Ovary (tissue), 9 donors: ENCODE measurements around the gene C16orf92. TPM values are rescaled to one million over a fixed set of nuclear protein-coding genes. Genes with fewer than 3 reads are reported as not detected.

Source experiments
- DNase-seq, 5 donors: peaks; one replicate each; pipeline ENCODE4 v3.0.0-alpha.2; 2019 to 2020
- H3K27ac ChIP-seq, 2 donors: fragments of 200-600 bp; one replicate each; pipeline versions ENCODE4 v1.5.1 to v1.8.0; 2019 to 2022
- H3K27me3 ChIP-seq: fragments of 200-600 bp; one replicate; pipeline ENCODE4 v1.8.0; 2022
- H3K36me3 ChIP-seq: fragments of 200-600 bp; sonication (generic); one replicate; pipeline ENCODE4 v1.5.1; 2019
- H3K4me1 ChIP-seq: one replicate; pipeline ENCODE4 v1.8.1; 2013; ENCODE audit warnings: mild to moderate bottlenecking, moderate library complexity; ENCODE audit not compliant: insufficient read depth
- H3K4me3 ChIP-seq: fragments of 200-600 bp; sonication (generic); one replicate; pipeline ENCODE4 v1.5.1; 2017
- H3K9me3 ChIP-seq, 2 donors: fragments of 200-600 bp in 1 of 2; sonication (generic) in 1 of 2; one replicate each; pipeline versions ENCODE4 v1.5.1 to v1.8.1; 2013 to 2019; ENCODE audit warnings: mild to moderate bottlenecking in 1 of 2, moderate library complexity in 1 of 2
- EP300 ChIP-seq: sonication (generic); formaldehyde crosslinking; IDR thresholded peaks from one replicate; pipeline ENCODE4 v1.6.1; 2017; ENCODE audit warnings: antibody characterized with exemption
- POLR2A ChIP-seq: fragments of 450-650 bp; IDR thresholded peaks from one replicate; pipeline ENCODE4 v1.6.1; 2017; ENCODE audit warnings: antibody characterized with exemption, mild to moderate bottlenecking, moderate library complexity
- WGBS, 3 donors: extraction: QIAGEN DNeasy Blood & Tissue Kit in 1 of 3; methylation state at CpG; one replicate each; pipeline versions ENCODE4 v1.1.5 to v1.1.7; 2013 to 2017; 5-methylcytosine and 5-hydroxymethylcytosine counted together
- intact Hi-C, 4 donors: fragments of 100-400 bp; cut with DNase I; formaldehyde crosslinking; loops; one replicate each; pipeline versions ENCODE4 v1.11.0 to v1.15.1; 2022 to 2023
- polyA plus RNA-seq, 2 donors: library from polyadenylated mRNA; stranded (reverse); fragments of 200-250 nt in 1 of 2; fragments of 350-450 nt in 1 of 2; fragmentation: Illumina TruSeq in 1 of 2; extraction: RNeasy Lipid Tissue Mini Kit (QIAGEN cat#74804) in 1 of 2; gene quantifications; one replicate each; pipeline ENCODE4 v1.2.3, GENCODE V29; 2013 to 2014
- total RNA-seq, 7 donors: library from RNA; depleted of rRNA in 2 of 7; stranded (reverse); fragments of >200 nt in 2 of 7; fragmentation: NEBNext Ultra II Directional in 3 of 7; extraction: Animal tissue kit (Norgen Biotek cat#: 25700) in 3 of 7; gene quantifications; one replicate each; pipeline versions ENCODE4 v1.1.0 to v1.2.4, GENCODE V29; 2016 to 2023
- TF ChIP-seq, protein P1 (sequence below), 3 donors: fragments of 450-650 bp in 2 of 3; fragments of 200-600 bp in 1 of 3; IDR thresholded peaks; one replicate each; pipeline versions ENCODE4 v1.5.1 to v1.8.0; 2016 to 2022; ENCODE audit warnings: antibody characterized with exemption in 3 of 3, mild to moderate bottlenecking in 1 of 3
- donor health status: DM: no; HTN: no; CAD: no; lungs with moderate emphysema.
- donor health status: DM: no; HTN: no; CAD: no.
- donor health status: Bipolar disorder and iron deficiency.
- donor health status: DM: yes; HTN: yes; CAD: no.
- donor health status: DM: no; HTN: no; CAD: no.
- donor health status: DM: yes; HTN: yes; CAD: no.

Gene C16orf92
- total and polyA plus RNA-seq, 9 donors = not detected

DNA sequence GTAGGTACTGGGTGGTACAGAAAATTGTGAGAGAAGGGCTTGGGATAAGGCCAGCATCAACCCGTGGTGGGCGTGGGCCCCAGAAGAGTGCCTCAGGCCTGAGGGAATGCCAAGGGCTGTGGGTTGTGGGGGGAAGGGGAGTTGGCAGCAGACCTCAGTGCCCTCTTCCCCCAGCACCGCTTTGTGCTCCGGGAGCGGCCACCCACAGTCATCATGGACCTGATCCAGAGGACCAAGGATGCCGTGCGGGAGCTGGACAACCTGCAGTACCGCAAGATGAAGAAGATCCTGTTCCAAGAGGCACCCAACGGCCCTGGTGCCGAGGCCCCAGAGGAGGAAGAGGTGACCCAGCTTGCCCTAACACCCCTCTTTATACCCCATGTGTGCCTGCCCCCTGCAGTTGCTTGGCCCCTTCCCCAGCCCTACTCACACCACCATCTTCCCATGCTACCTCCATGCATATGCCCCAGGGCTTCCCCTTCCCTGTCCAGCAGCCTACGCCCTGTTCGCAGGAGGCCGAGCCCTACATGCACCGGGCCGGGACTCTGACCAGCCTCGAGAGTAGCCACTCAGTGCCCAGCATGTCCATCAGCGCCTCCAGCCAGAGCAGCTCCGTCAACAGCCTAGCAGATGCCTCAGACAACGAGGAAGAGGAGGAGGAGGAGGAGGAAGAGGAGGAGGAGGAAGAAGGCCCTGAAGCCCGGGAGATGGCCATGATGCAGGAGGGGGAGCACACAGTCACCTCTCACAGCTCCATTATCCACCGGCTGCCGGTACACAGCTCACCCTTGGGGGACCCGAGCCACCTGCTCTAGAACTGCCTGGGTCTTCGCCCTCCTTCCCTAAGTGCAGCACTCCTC is 40.2 kb upstream of the C16orf92 start:
- Histone ChIP-seq H3K4me1 (no peaks in the 10 kb centered on the region), H3K27ac (no peak overlapping the region), H3K4me3 (no peak overlapping the region), H3K27me3 (no peaks in the 10 kb centered on the region), H3K9me3 (no peaks in the 10 kb centered on the region), H3K36me3 (no peaks in the 10 kb centered on the region)
- TF ChIP-seq POLR2A (no peak), EP300 (no peak)
- TF ChIP-seq, protein P1, sequence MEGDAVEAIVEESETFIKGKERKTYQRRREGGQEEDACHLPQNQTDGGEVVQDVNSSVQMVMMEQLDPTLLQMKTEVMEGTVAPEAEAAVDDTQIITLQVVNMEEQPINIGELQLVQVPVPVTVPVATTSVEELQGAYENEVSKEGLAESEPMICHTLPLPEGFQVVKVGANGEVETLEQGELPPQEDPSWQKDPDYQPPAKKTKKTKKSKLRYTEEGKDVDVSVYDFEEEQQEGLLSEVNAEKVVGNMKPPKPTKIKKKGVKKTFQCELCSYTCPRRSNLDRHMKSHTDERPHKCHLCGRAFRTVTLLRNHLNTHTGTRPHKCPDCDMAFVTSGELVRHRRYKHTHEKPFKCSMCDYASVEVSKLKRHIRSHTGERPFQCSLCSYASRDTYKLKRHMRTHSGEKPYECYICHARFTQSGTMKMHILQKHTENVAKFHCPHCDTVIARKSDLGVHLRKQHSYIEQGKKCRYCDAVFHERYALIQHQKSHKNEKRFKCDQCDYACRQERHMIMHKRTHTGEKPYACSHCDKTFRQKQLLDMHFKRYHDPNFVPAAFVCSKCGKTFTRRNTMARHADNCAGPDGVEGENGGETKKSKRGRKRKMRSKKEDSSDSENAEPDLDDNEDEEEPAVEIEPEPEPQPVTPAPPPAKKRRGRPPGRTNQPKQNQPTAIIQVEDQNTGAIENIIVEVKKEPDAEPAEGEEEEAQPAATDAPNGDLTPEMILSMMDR (IDR thresholded peaks at IDR 0.05) = no peak
- intact Hi-C loops = no loop called here
- 78 to 84% (median 84%) methylated on average over 24 of the region's 24 CpGs for WGBS, 3 donors
- DNase-seq = peak in 1 of 5 donors; percentile 24

DNA sequence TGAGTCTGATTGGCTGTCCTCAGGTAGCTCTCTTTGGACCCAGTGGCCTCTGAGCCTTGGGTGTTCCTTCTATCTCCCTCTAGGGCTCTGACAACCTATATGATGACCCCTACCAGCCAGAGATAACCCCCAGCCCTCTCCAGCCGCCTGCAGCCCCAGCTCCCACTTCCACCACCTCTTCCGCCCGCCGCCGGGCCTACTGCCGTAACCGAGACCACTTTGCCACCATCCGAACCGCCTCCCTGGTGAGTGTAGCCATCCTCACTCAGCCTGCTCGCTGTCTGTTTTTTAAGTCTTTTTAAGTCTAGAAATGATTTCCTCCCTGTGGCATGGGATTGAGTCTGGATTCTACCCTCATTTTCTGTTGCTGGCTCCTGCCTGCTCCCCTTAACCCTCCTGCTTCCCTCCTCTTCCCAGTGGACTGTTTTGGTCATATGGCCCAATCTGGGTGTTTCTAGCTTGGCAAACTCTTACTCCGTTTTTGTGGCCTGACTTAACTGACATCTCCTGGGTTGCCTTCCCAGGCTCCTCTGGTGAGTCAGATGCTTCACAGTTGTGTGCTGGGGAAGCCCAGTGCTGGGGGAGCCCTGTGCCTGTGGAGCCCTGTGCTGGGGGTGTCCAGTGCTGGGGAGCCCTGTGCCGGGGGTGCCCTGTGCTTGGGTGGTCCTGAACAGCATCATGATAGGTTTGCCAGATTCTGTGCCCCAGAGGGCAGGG is 39.4 kb upstream of the C16orf92 start:
- Histone ChIP-seq H3K4me3 (no peak overlapping the region), H3K9me3 (no peaks in the 10 kb centered on the region), H3K27me3 (no peaks in the 10 kb centered on the region), H3K4me1 (no peaks in the 10 kb centered on the region), H3K27ac (no peak overlapping the region), H3K36me3 (no peaks in the 10 kb centered on the region)
- WGBS, 3 donors = 77 to 82% (median 81%) methylated on average over 11 to 12 of the region's 12 CpGs
- TF ChIP-seq, protein P1 (IDR thresholded peaks at IDR 0.05) = no peak
- TF ChIP-seq EP300 = no peak
- TF ChIP-seq POLR2A = no peak
- intact Hi-C loops = no loop called here
- no peak for DNase-seq

DNA sequence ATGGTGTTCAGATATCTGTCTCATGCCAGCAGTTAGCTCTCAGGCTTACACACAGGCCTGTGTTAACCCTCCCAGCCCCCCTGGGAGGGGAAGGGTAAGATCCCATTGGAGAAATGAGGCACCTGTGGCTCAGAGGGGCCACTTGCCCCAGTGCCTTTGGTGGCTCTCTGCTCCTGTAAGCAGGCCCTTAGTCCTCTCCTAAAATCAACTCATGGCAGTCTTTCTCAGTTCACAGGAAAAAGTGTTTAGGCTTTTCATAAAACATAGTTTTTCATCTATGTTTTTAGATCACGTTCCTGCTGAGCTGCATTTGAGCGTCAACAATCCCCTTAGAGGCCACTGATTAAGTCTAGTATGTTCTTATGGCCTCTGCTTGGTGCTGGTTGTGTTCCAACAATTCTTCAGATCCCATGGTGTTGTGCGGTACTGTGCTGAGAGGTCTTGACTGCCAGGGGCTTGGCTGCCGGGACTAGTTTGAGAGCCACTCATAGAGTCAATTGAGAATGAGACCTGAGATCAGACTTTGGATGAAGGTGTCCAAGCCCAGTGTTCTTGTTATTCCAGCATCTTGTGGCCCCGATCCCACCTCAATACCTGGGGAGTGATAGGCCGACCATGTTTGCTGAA is 38.7 kb upstream of the C16orf92 start:
- Histone ChIP-seq H3K27ac (no peak overlapping the region), H3K4me1 (no peaks in the 10 kb centered on the region), H3K4me3 (no peak overlapping the region), H3K9me3 (no peaks in the 10 kb centered on the region), H3K27me3 (no peaks in the 10 kb centered on the region), H3K36me3 (no peaks in the 10 kb centered on the region)
- DNase-seq = no peak
- TF ChIP-seq POLR2A (no peak), EP300 (no peak)
- TF ChIP-seq, protein P1 (IDR thresholded peaks at IDR 0.05) = no peak
- 73 to 84% (median 77%) methylated on average over 6 of the region's 6 CpGs for WGBS, 3 donors
- intact Hi-C loops = no loop called here

DNA sequence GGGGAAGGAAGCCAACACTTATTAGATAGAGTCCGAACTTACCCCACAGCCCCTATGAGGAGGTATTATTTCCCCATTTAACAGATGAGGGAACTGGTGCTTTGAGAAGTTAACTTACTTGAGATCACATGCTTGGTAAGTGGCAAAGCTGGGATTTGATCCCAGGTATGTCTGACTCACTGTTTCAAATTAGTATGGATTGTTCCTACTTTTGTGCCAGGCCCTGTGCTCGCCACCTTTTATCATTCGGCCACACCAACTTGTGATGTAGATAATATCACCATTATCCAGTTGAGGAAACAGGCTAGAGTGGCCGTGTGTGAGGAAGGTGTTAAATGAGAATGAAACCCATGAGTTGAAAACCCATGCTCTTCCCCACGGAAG is 38.2 kb upstream of the C16orf92 start:
- Histone ChIP-seq H3K4me1 (no peaks in the 10 kb centered on the region), H3K27me3 (no peaks in the 10 kb centered on the region), H3K27ac (no peak overlapping the region), H3K9me3 (no peaks in the 10 kb centered on the region), H3K4me3 (no peak overlapping the region), H3K36me3 (no peaks in the 10 kb centered on the region)
- intact Hi-C loops = no loop called here
- no peak for DNase-seq
- 84 to 88% (median 87%) methylated on average over 5 of the region's 5 CpGs for WGBS, 3 donors
- TF ChIP-seq, protein P1 (IDR thresholded peaks at IDR 0.05) = no peak
- TF ChIP-seq POLR2A (no peak), EP300 (no peak)
